OCI-LY3 (cell line): ENCODE data around the gene EFNA5.

Source experiments
- H2AFZ ChIP-seq: fragments of 200-600, 300-600 bp; shearing (Covaris generic); 2 replicates; pipeline ENCODE4 v1.6.0; 2014; ENCODE audit warnings: antibody characterized with exemption, low read depth, low read length
- H3K27ac ChIP-seq: fragments of 200-600, 300-600 bp; sonication (generic); 2 replicates; pipeline ENCODE4 v1.5.1; 2014; ENCODE audit warnings: mild to moderate bottlenecking, low read length, moderate library complexity, mixed read lengths
- H3K27me3 ChIP-seq: fragments of 200-600, 300-600 bp; sonication (generic); 2 replicates; pipeline ENCODE4 v1.6.1; 2014; ENCODE audit warnings: low read depth, low read length, mixed read lengths
- H3K36me3 ChIP-seq: fragments of 200-600, 300-600 bp; sonication (generic); replicated peaks from 2 replicates; pipeline ENCODE3; 2014; ENCODE audit warnings: low read depth, low read length, mixed read lengths
- H3K4me1 ChIP-seq: fragments of 300-600, 200-600 bp; sonication (generic); 2 replicates; pipeline ENCODE4 v1.6.1; 2014; ENCODE audit warnings: low read length, mixed read lengths
- H3K4me2 ChIP-seq: fragments of 200-600, 300-600 bp; sonication (generic); 2 replicates; pipeline ENCODE4 v1.6.1; 2014; ENCODE audit warnings: low read length, mixed read lengths
- H3K4me3 ChIP-seq: fragments of 300-600, 200-600 bp; sonication (generic); 2 replicates; pipeline ENCODE4 v1.5.1; 2014; ENCODE audit warnings: antibody characterized with exemption, mild to moderate bottlenecking, low read length, moderate library complexity
- H3K79me2 ChIP-seq: fragments of 300-600, 200-600 bp; shearing (Covaris generic); 2 replicates; pipeline ENCODE4 v1.6.1; 2014; ENCODE audit warnings: mild to moderate bottlenecking, low read length, mixed read lengths
- H3K9ac ChIP-seq: fragments of 300-600, 200-600 bp; shearing (Covaris generic); 2 replicates; pipeline ENCODE4 v1.6.0; 2014; ENCODE audit warnings: mild to moderate bottlenecking, low read length, moderate library complexity
- H3K9me3 ChIP-seq: fragments of 200-600, 300-600 bp; shearing (Covaris generic); 2 replicates; pipeline ENCODE4 v1.6.1; 2014; ENCODE audit warnings: low read length, mixed read lengths; ENCODE audit not compliant: insufficient read depth
- H4K20me1 ChIP-seq: fragments of 200-600, 300-600 bp; sonication (generic); 2 replicates; pipeline ENCODE4 v1.6.1; 2016; ENCODE audit warnings: low read length, mixed read lengths; ENCODE audit not compliant: insufficient read depth
- CTCF ChIP-seq: fragments of 200-600, 300-600 bp; sonication (generic); IDR thresholded peaks from 2 replicates; pipeline ENCODE4 v1.5.1; 2014; ENCODE audit warnings: antibody characterized with exemption, low read length, low read depth
- EZH2phosphoT487 ChIP-seq: fragments of 200-600 bp; shearing (Covaris generic); IDR thresholded peaks from 2 replicates; pipeline ENCODE4 v1.6.1; 2018; ENCODE audit warnings: antibody characterized with exemption, mixed run types, low read depth

The EFNA5 gene

DNA sequence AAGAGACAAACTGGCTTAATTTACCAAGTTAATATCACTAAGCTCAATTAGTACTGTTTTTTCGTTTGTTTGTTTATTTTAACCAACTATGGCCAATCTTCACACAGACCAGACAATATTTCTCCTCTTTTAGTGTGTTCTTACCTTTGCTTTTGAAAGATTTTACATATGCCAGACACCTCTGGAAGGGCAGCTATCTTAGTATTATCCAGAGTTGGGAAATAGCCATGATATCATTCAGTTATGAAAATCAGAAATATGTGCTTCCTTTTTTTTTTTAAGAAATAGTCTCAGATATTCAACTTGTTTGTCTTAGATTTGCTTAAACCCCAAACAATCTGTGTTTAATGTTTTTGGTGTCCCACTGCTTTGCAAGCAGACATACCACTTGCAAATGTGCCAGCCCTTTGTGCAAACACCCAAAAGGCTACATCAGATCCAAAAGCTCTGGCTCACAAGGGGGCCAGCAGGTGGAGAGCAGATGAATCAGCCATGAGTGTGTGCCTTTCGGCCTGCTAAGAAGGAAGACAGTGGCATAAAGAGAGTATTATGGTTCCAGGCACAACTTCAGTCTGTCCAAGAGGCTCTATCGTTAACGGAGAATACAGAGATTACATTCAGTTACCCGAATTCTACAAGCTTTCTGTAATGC lies 147.6 kb downstream of the EFNA5 start:
- Histone ChIP-seq H3K79me2 (no peaks in the 10 kb centered on the region), H2AFZ (no peak overlapping the region), H3K36me3 (no peaks in the 10 kb centered on the region), H3K4me2 (no peak overlapping the region), H3K4me1 (no peaks in the 10 kb centered on the region), H3K27me3 (no peaks in the 10 kb centered on the region), H3K4me3 (no peak overlapping the region), H3K27ac (no peak overlapping the region), H3K9ac (no peak overlapping the region), H3K9me3 (no peaks in the 10 kb centered on the region), H4K20me1 (no peaks in the 10 kb centered on the region)
- TF ChIP-seq CTCF = no peak
- no peak for TF ChIP-seq EZH2phosphoT487

GRCh38 chr5:107522456-107522855 lies 148.3 kb downstream of the EFNA5 start:
- H3K4me2 ChIP-seq = no peak overlapping the region
- no peaks in the 10 kb centered on the region for H3K36me3 ChIP-seq
- no peak overlapping the region for H2AFZ ChIP-seq
- H3K27me3 ChIP-seq = no peaks in the 10 kb centered on the region
- no peak overlapping the region for H3K9ac ChIP-seq
- no peaks in the 10 kb centered on the region for H3K4me1 ChIP-seq
- no peak for TF ChIP-seq EZH2phosphoT487
- no peak for TF ChIP-seq CTCF
- H3K79me2 ChIP-seq = no peaks in the 10 kb centered on the region
- H3K9me3 ChIP-seq = no peaks in the 10 kb centered on the region
- no peak overlapping the region for H3K4me3 ChIP-seq
- H3K27ac ChIP-seq = no peak overlapping the region
- H4K20me1 ChIP-seq = no peaks in the 10 kb centered on the region

- Histone ChIP-seq H3K9me3 (no peaks in the 10 kb centered on the region), H3K9ac (no peak overlapping the region), H3K36me3 (no peaks in the 10 kb centered on the region), H2AFZ (no peak overlapping the region), H3K79me2 (no peaks in the 10 kb centered on the region), H3K4me1 (no peaks in the 10 kb centered on the region), H3K4me3 (no peak overlapping the region), H4K20me1 (no peaks in the 10 kb centered on the region), H3K27ac (no peak overlapping the region), H3K4me2 (no peak overlapping the region), H3K27me3 (no peaks in the 10 kb centered on the region)
- TF ChIP-seq CTCF = no peak
- no peak for TF ChIP-seq EZH2phosphoT487
These were observed 150.8 kb downstream of the EFNA5 start for GRCh38 chr5:107519900-107520354.

GRCh38 chr5:107518616-107519015 lies 152.1 kb downstream of the EFNA5 start:
- Histone ChIP-seq H3K4me3 (no peak overlapping the region), H3K4me1 (peaks cover 8% of the 10 kb centered on the region), H3K27ac (no peak overlapping the region), H3K27me3 (no peaks in the 10 kb centered on the region), H4K20me1 (no peaks in the 10 kb centered on the region), H2AFZ (no peak overlapping the region), H3K36me3 (no peaks in the 10 kb centered on the region), H3K9me3 (no peaks in the 10 kb centered on the region; the same call in 1 of the 2 replicates), H3K9ac (no peak overlapping the region), H3K4me2 (no peak overlapping the region), H3K79me2 (no peaks in the 10 kb centered on the region)
- TF ChIP-seq CTCF = no peak
- no peak for TF ChIP-seq EZH2phosphoT487
